ENCODE measurements around the gene CDK6.

- TF ChIP-seq FOXM1 (IDR thresholded peaks at IDR 0.05; ENCODE audit: borderline replicate concordance) (no peak), TARDBP (IDR thresholded peaks at IDR 0.05) (no peak), CTBP1 (IDR thresholded peaks at IDR 0.05; ENCODE audit: borderline replicate concordance) (no peak), L3MBTL2 (conservative IDR thresholded peaks at IDR 0.05) (no peak), PKNOX1 (IDR thresholded peaks at IDR 0.05) (no peak), SP1 (IDR thresholded peaks at IDR 0.05) (no peak), HDGF (IDR thresholded peaks at IDR 0.05; ENCODE audit: borderline replicate concordance) (no peak), BHLHE40 (IDR thresholded peaks at IDR 0.05; ENCODE audit: borderline replicate concordance) (no peak), LEF1 (IDR thresholded peaks at IDR 0.05; ENCODE audit: borderline replicate concordance) (no peak), SUZ12 (IDR thresholded peaks at IDR 0.05) (no peak), FOXA1 (IDR thresholded peaks at IDR 0.05) (no peak), ELF4 (IDR thresholded peaks at IDR 0.05) (no peak)
These were observed 188.3 kb downstream of the CDK6 start for GRCh38 chr7:92648067-92648466.
